Measurements from ENCODE around the gene MPP2.
"Not testable (repeated sequence)": the region's sequence is repeated elsewhere in the genome, so short reads cannot be mapped to it uniquely, and the experiment has no call there.

MPP2 gene

GRCh38 chr17:43848601-43849000 is 58.7 kb downstream of the MPP2 start:
- no peak overlapping the region for H3K4me3 Mint-ChIP-seq
- H3K27ac Mint-ChIP-seq: no peak overlapping the region
- peaks cover 54% of the 10 kb centered on the region for H3K27me3 Mint-ChIP-seq (ENCODE audit: low read depth, poor library complexity)
- no peak for DNase-seq
- H3K9me3 Mint-ChIP-seq: no peaks in the 10 kb centered on the region
- H3K36me3 Mint-ChIP-seq (ENCODE audit: low read depth): no peaks in the 10 kb centered on the region
- TF ChIP-seq, protein P1, sequence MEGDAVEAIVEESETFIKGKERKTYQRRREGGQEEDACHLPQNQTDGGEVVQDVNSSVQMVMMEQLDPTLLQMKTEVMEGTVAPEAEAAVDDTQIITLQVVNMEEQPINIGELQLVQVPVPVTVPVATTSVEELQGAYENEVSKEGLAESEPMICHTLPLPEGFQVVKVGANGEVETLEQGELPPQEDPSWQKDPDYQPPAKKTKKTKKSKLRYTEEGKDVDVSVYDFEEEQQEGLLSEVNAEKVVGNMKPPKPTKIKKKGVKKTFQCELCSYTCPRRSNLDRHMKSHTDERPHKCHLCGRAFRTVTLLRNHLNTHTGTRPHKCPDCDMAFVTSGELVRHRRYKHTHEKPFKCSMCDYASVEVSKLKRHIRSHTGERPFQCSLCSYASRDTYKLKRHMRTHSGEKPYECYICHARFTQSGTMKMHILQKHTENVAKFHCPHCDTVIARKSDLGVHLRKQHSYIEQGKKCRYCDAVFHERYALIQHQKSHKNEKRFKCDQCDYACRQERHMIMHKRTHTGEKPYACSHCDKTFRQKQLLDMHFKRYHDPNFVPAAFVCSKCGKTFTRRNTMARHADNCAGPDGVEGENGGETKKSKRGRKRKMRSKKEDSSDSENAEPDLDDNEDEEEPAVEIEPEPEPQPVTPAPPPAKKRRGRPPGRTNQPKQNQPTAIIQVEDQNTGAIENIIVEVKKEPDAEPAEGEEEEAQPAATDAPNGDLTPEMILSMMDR (IDR thresholded peaks at IDR 0.05): no peak
- H3K4me1 Mint-ChIP-seq: peaks cover 48% of the 10 kb centered on the region

GRCh38 chr17:43846963-43847371 is 60.4 kb downstream of the MPP2 start, which contains the start of gene CD300LG:
Gene CD300LG (plus strand): TSS chr17:43847176. CDS start chr17:43847217, 41 bp downstream.
- no peak within 1 kb of the TSS for H3K27ac Mint-ChIP-seq
- TF ChIP-seq, protein P1 (IDR thresholded peaks at IDR 0.05): no peak
- no peaks in the 10 kb centered on the region for H3K9me3 Mint-ChIP-seq
- H3K36me3 Mint-ChIP-seq (ENCODE audit: low read depth): no peaks in the 10 kb centered on the region
- H3K4me3 Mint-ChIP-seq: peak within 1 kb of the TSS; percentile 32
- peaks cover 45% of the 10 kb centered on the region for H3K4me1 Mint-ChIP-seq
- H3K27me3 Mint-ChIP-seq (ENCODE audit: low read depth, poor library complexity): peaks cover 49% of the 10 kb centered on the region
- DNase-seq: peak; percentile 33

- Mint-ChIP-seq H3K36me3 (ENCODE audit: low read depth) (no peaks in the 10 kb centered on the region), H3K27me3 (ENCODE audit: low read depth, poor library complexity) (peaks cover 50% of the 10 kb centered on the region), H3K9me3 (no peaks in the 10 kb centered on the region), H3K4me1 (peaks cover 38% of the 10 kb centered on the region), H3K4me3 (no peak overlapping the region), H3K27ac (no peak overlapping the region)
- TF ChIP-seq, protein P1 (IDR thresholded peaks at IDR 0.05): peak; percentile 98
- DNase-seq: peak; percentile 94
Observed at GRCh38 chr17:43846221-43846712, 61.1 kb downstream of the MPP2 start.

DNA sequence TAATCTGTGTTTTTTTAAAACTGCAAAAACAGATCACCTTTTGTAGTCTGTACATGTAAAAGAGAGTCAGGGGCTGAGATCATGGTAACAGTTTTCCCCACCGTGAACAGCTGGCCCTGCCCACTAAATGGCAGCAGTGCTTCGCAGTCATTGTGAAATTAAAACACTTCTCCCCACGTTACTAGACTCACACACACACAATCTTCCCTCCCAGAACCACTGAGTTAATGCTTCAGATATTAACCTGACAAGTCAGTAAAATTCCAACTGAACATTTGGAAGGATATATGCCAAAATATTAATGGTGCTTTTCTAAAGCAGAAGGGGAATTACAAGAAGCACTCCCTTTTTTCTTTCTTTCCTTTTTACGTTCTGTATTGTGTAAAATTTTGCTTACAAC is 61.6 kb downstream of the MPP2 start:
- H3K36me3 Mint-ChIP-seq (ENCODE audit: low read depth): no peaks in the 10 kb centered on the region
- no peak overlapping the region for H3K4me3 Mint-ChIP-seq
- H3K4me1 Mint-ChIP-seq: peaks cover 36% of the 10 kb centered on the region
- no peak overlapping the region for H3K27ac Mint-ChIP-seq
- no peaks in the 10 kb centered on the region for H3K9me3 Mint-ChIP-seq
- H3K27me3 Mint-ChIP-seq (ENCODE audit: low read depth, poor library complexity): peaks cover 53% of the 10 kb centered on the region
- TF ChIP-seq, protein P1 (IDR thresholded peaks at IDR 0.05): no peak
- DNase-seq: no peak

DNA sequence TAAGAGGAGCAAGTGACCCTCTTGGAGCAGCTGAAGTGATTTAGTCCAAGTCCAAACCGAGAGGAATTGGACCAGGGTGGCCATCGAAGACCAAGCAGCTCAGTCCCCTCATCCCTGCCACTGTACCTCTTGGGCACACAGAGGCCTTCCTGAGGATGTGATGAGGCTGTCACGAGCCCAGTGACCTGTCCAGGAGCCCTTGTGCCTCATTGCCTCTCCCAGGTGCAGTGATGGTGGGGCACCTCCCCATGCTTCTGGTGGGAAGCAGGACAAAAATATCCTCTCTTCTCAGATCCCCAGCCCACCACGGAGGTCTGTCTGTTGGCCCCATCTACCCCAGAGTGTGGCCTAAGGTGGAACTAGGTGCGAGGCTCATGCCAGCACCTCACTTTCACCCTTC is 63.1 kb downstream of the MPP2 start:
- peaks cover 36% of the 10 kb centered on the region for H3K4me1 Mint-ChIP-seq
- no peak for DNase-seq
- H3K36me3 Mint-ChIP-seq (ENCODE audit: low read depth): no peaks in the 10 kb centered on the region
- H3K4me3 Mint-ChIP-seq: no peak overlapping the region
- no peaks in the 10 kb centered on the region for H3K9me3 Mint-ChIP-seq
- no peak overlapping the region for H3K27ac Mint-ChIP-seq
- TF ChIP-seq, protein P1 (IDR thresholded peaks at IDR 0.05): no peak
- H3K27me3 Mint-ChIP-seq (ENCODE audit: low read depth, poor library complexity): peaks cover 60% of the 10 kb centered on the region

- H3K4me1 Mint-ChIP-seq: peaks cover 30% of the 10 kb centered on the region
Observed at GRCh38 chr17:43842975-43843325, 64.4 kb downstream of the MPP2 start.

DNA sequence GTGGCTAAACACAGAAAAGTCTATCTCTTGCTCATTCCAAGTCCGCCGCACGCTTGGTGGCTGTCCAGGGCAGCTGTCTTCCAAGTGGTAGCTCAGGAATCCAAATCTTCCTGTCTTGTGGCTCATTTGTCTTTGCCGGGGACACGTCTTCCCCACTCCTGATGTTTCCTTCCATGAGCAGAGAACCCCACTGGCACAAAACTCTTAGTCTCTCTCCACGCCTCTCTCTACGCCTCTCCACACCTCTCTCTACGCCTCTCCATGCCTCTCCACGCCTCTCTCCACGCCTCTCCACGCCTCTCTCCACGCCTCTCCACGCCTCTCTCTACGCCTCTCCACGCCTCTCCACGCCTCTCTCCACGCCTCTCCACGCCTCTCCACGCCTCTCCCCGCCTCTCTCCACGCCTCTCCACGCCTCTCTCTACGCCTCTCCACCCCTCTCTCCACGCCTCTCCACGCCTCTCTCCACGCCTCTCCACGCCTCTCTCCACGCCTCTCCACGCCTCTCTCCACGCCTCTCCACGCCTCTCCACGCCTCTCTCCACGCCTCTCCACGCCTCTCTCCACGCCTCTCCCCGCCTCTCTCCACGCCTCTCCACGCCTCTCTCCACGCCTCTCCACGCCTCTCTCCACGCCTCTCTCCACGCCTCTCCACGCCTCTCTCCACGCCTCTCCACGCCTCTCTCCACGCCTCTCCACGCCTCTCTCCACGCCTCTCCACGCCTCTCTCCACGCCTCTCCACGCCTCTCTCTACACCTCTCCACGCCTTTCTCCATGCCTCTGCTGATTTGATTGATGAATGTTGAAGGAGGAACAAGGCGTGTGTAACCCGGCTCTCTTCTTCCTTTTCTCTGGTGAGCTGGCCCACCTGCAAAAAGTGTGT is 65.0 kb downstream of the MPP2 start:
- H3K36me3 Mint-ChIP-seq (ENCODE audit: low read depth); H3K27ac Mint-ChIP-seq; DNase-seq; H3K4me3 Mint-ChIP-seq; H3K9me3 Mint-ChIP-seq: not testable (repeated sequence)
- H3K4me1 Mint-ChIP-seq: peaks cover 25% of the 10 kb centered on the region
- H3K27me3 Mint-ChIP-seq (ENCODE audit: low read depth, poor library complexity): peaks cover 59% of the 10 kb centered on the region

More at GRCh38 chr17:43842975-43843325, 64.4 kb downstream of the MPP2 start:
- DNase-seq: no peak
- no peaks in the 10 kb centered on the region for H3K9me3 Mint-ChIP-seq
- TF ChIP-seq, protein P1 (IDR thresholded peaks at IDR 0.05): no peak
- peaks cover 60% of the 10 kb centered on the region for H3K27me3 Mint-ChIP-seq (ENCODE audit: low read depth, poor library complexity)
- no peak overlapping the region for H3K27ac Mint-ChIP-seq
- H3K4me3 Mint-ChIP-seq: no peak overlapping the region
- no peaks in the 10 kb centered on the region for H3K36me3 Mint-ChIP-seq (ENCODE audit: low read depth)

Data from nephron progenitor cell (in vitro differentiated cells).